HCT116 (cell line): ENCODE data around the gene PHTF1. TPM values are rescaled to one million over a fixed set of nuclear protein-coding genes. Genes with fewer than 3 reads are reported as not detected.
A peak's percentile ranks its signal among the peaks of the same experiment; 100 is the strongest.

Experiments
- ATAC-seq: fragments of 200-7000 bp; cut with Tn5 transposase; 2 replicates; pipeline ENCODE4 v1.9.1; 2020; ENCODE audit warnings: mild to moderate bottlenecking, moderate library complexity
- BruUV-seq: library from RNA; stranded (reverse); fragments of 400-500 nt; replicated peaks from 2 replicates; lab custom pipeline; 2021; lab: Mats Ljungman, UMichigan
- CTCF ChIA-PET: fragments of 300-600 bp; sonication (Branson Sonifier 250); formaldehyde crosslinking; loops from one replicate; lab custom pipeline; 2021; ENCODE audit warnings: antibody characterized with exemption; lab: Charles Lee
- POLR2A ChIA-PET: fragments of 300-600, 350-600 bp; sonication (Branson Sonifier 250); formaldehyde crosslinking; loops from one replicate; lab custom pipeline; 2021; ENCODE audit warnings: antibody characterized with exemption; lab: Charles Lee
- RAD21 ChIA-PET, 2 experiments: fragments of 300-600 bp; sonication (Branson Sonifier 250); formaldehyde crosslinking; loops; one replicate each; lab custom pipeline; 2023; ENCODE audit warnings: low total read pairs in 2 of 2; ENCODE audit not compliant: uncharacterized antibody in 2 of 2, unreplicated experiment in 2 of 2, low non-redundant PET in 1 of 2; lab: Charles Lee
- DNase-seq: peaks from one replicate; pipeline ENCODE4 v3.0.0-alpha.2; 2010; ENCODE audit warnings: low read depth, low spot score
- H2AFZ ChIP-seq: fragments of 200-600 bp; shearing (Covaris generic), sonication (generic); 2 replicates; pipeline ENCODE4 v1.6.1; 2017; ENCODE audit warnings: low read depth, mixed run types, mixed read lengths, antibody characterized with exemption, low read length; ENCODE audit not compliant: poor library complexity, severe bottlenecking
- H3K27ac ChIP-seq: 2 replicates; pipeline ENCODE4 v1.5.1; 2012; ENCODE audit warnings: low read depth, low read length
- H3K27me3 ChIP-seq: fragments of 200-600 bp; sonication (generic); 2 replicates; pipeline ENCODE4 v1.6.1; 2016; ENCODE audit warnings: mixed run types, low read length, mixed read lengths; ENCODE audit not compliant: insufficient read depth
- H3K36me3 ChIP-seq, 2 experiments: fragments of 200-500 bp in 1 of 2; fragments of 200-600 bp in 1 of 2; sonication (Bioruptor generic) in 1 of 2; sonication (generic) in 1 of 2; 2 replicates each; pipeline versions ENCODE4 v1.5.1 to v1.6.1; 2014 to 2016; ENCODE audit warnings: low read length in 2 of 2, inconsistent platforms in 1 of 2, mixed read lengths in 1 of 2, mixed run types in 1 of 2; ENCODE audit not compliant: insufficient read depth in 2 of 2, control insufficient read depth in 1 of 2
- H3K4me1 ChIP-seq, 2 experiments: fragments of 200-600 bp in 1 of 2; sonication (generic) in 1 of 2; 2 replicates each; pipeline versions ENCODE4 v1.5.1 to v1.6.1; 2012 to 2017; ENCODE audit warnings: low read length in 2 of 2, inconsistent platforms in 1 of 2, mild to moderate bottlenecking in 1 of 2, mixed read lengths in 1 of 2, mixed run types in 1 of 2, moderate library complexity in 1 of 2; ENCODE audit not compliant: insufficient read depth in 2 of 2, control insufficient read depth in 1 of 2
- H3K4me2 ChIP-seq: fragments of 200-600 bp; sonication (generic); 2 replicates; pipeline ENCODE4 v1.6.1; 2017; ENCODE audit warnings: mixed run types, low read length, mixed read lengths
- H3K4me3 ChIP-seq, 2 experiments: fragments of 200-600 bp in 1 of 2; sonication (generic) in 1 of 2; replicated peaks in 1 of 2; 2 replicates each; pipeline ENCODE4 v1.5.1; 2011 to 2016; ENCODE audit warnings: low read length in 2 of 2, control low read depth in 1 of 2, low read depth in 1 of 2, mild to moderate bottlenecking in 1 of 2, mixed read lengths in 1 of 2, mixed run types in 1 of 2
- H3K79me2 ChIP-seq: fragments of 200-600 bp; sonication (generic); 2 replicates; pipeline ENCODE4 v1.6.1; 2017; ENCODE audit warnings: mild to moderate bottlenecking, mixed run types, low read length, moderate library complexity, mixed read lengths; ENCODE audit not compliant: insufficient read depth
- H3K9ac ChIP-seq: fragments of 200-600 bp; sonication (generic); 2 replicates; pipeline ENCODE4 v1.6.1; 2016; ENCODE audit warnings: low read length, mixed read lengths
- H3K9me2 ChIP-seq: fragments of 200-600 bp; sonication (generic), shearing (Covaris generic); 2 replicates; pipeline ENCODE4 v1.6.1; 2017; ENCODE audit warnings: mixed run types, mild to moderate bottlenecking, moderate library complexity; ENCODE audit not compliant: insufficient read depth
- H3K9me3 ChIP-seq, 2 experiments: fragments of 200-500 bp in 1 of 2; fragments of 200-600 bp in 1 of 2; sonication (Bioruptor generic) in 1 of 2; sonication (generic) in 1 of 2; 2 replicates each; pipeline ENCODE4 v1.6.1; 2014 to 2017; ENCODE audit warnings: low read length in 2 of 2, mixed read lengths in 2 of 2, inconsistent platforms in 1 of 2, low read depth in 1 of 2, mild to moderate bottlenecking in 1 of 2, mixed run types in 1 of 2, moderate library complexity in 1 of 2; ENCODE audit not compliant: control insufficient read depth in 1 of 2, insufficient read depth in 1 of 2
- H4K20me1 ChIP-seq: fragments of 200-600 bp; sonication (generic), shearing (Covaris generic); 2 replicates; pipeline ENCODE4 v1.6.1; 2017; ENCODE audit warnings: mixed run types, mild to moderate bottlenecking, moderate library complexity; ENCODE audit not compliant: insufficient read depth
- CBX3 ChIP-seq: IDR thresholded peaks from 2 replicates; pipeline ENCODE4 v1.6.1; 2012; ENCODE audit warnings: low read depth
- EZH2 ChIP-seq: fragments of 200-600 bp; sonication (generic); IDR thresholded peaks from 2 replicates; pipeline ENCODE4 v1.6.1; 2017; ENCODE audit warnings: antibody characterized with exemption, mixed run types
- EZH2phosphoT487 ChIP-seq: fragments of 200-600 bp; IDR thresholded peaks from 2 replicates; pipeline ENCODE4 v1.6.1; 2018; ENCODE audit warnings: antibody characterized with exemption, borderline replicate concordance
- FOSL1 ChIP-seq: IDR thresholded peaks from 2 replicates; pipeline ENCODE4 v1.6.1; 2012; ENCODE audit warnings: low read depth
- POLR2A ChIP-seq: IDR thresholded peaks from 2 replicates; pipeline ENCODE4 v1.7.0; 2011; ENCODE audit warnings: borderline replicate concordance; ENCODE audit not compliant: insufficient read depth, insufficient read length; ENCODE audit errors: extremely low read depth
- POLR2AphosphoS5 ChIP-seq: IDR thresholded peaks from 2 replicates; pipeline ENCODE4 v1.6.1; 2011; ENCODE audit warnings: mild to moderate bottlenecking, low read depth, low read length, moderate library complexity
- SIN3A ChIP-seq: IDR thresholded peaks from 2 replicates; pipeline ENCODE4 v1.6.1; 2012; ENCODE audit warnings: low read depth
- SP1 ChIP-seq: IDR thresholded peaks from 2 replicates; pipeline ENCODE4 v1.6.1; 2012; ENCODE audit warnings: low read depth
- SRF ChIP-seq: IDR thresholded peaks from 2 replicates; pipeline ENCODE4 v1.6.1; 2012; ENCODE audit warnings: low read depth
- TCF7L2 ChIP-seq: IDR thresholded peaks from 2 replicates; pipeline ENCODE4 v1.7.0; 2011; ENCODE audit warnings: borderline replicate concordance, inconsistent platforms; ENCODE audit not compliant: insufficient read depth, insufficient read length; ENCODE audit errors: extremely low read depth
- YY1 ChIP-seq: IDR thresholded peaks from 2 replicates; pipeline ENCODE4 v1.6.1; 2011; ENCODE audit warnings: low read length, low read depth, moderate library complexity, mild to moderate bottlenecking; ENCODE audit not compliant: insufficient replicate concordance; ENCODE audit errors: extremely low read depth
- ZNF274 ChIP-seq: fragments of 200-500 bp; sonication (Bioruptor generic); IDR thresholded peaks from 2 replicates; pipeline ENCODE4 v1.6.1; 2014; ENCODE audit warnings: mild to moderate bottlenecking, low read depth, low read length, inconsistent platforms
- intact Hi-C: fragments of 100-400 bp; cut with micrococcal nuclease; formaldehyde crosslinking; loops from 2 replicates; pipeline ENCODE4 v1.10.0; 2022
- total RNA-seq: library from RNA; stranded (reverse); gene quantifications from one replicate; pipeline ENCODE4 v1.2.1, GENCODE V29; 2021; ENCODE audit not compliant: unreplicated experiment

PHTF1 gene
- total RNA-seq, 1 experiment from 2014 or later: 11.4 TPM

DNA sequence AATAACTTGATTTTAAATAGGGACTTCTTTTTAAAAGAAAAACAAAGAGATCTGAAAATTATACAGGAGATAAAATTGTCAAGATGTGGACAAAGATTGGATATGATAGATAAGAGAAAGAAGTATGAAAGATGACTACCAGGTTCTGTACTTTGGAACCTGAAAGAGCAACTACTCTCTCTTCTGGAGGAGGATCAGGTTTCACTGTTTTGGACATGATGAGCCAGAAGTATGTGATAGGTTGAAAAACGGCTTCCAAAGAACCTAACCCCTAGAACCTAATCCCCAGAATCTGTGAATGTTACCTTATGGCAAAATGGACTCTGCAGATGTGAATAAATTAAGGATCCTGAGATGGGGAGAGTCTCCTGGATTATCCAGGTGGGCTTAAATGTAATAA is 26.8 kb upstream of the PHTF1 start:
- DNase-seq (no peak), ATAC-seq (no peak)
- H3K27me3 ChIP-seq: no peaks in the 10 kb centered on the region
- H4K20me1 ChIP-seq: no peaks in the 10 kb centered on the region
- RAD21 ChIA-PET: interaction anchor here in 1 of 2 experiments (0.7 kb wide), 1 partner anchor 10 kb away, joined by 3 read pairs; no protein-coding TSS in a partner anchor
- peak overlapping the region; percentile 24 for H3K4me2 ChIP-seq
- no peak overlapping the region for H3K4me3 ChIP-seq
- TF ChIP-seq SRF (no peak), FOSL1 (no peak), POLR2AphosphoS5 (no peak), TCF7L2 (no peak), YY1 (no peak), EZH2 (no peak), EZH2phosphoT487 (no peak), SIN3A (no peak), POLR2A (no peak), ZNF274 (no peak), CBX3 (no peak), SP1 (no peak)
- TF ChIP-seq, all 23 proteins: peak for 0
- Histone ChIP-seq H3K9me2 (no peaks in the 10 kb centered on the region), H3K36me3 (no peaks in the 10 kb centered on the region), H3K4me1 (peaks cover 3 to 12% of the 10 kb centered on the region in 2 experiments), H3K27ac (no peak overlapping the region), H3K9ac (no peak overlapping the region), H2AFZ (no peak overlapping the region), H3K79me2 (peaks cover 51% of the 10 kb centered on the region), H3K9me3 (no peaks in the 10 kb centered on the region)
- intact Hi-C loops: no loop called here
- CTCF ChIA-PET: no interaction called here
- no TSS peak for BruUV-seq
- POLR2A ChIA-PET: no interaction called here
